ENCODE measurements around the gene ZBTB45. TPM values are rescaled to one million over a fixed set of nuclear protein-coding genes. Genes with fewer than 3 reads are reported as not detected.

The ZBTB45 gene
- total and polyA plus RNA-seq, 9 of the 15 experiments (the other 6 are each of a cell fraction or from before 2014, with no cell fraction given): 0.08 to 16.1 (median 1.8) TPM

DNA sequence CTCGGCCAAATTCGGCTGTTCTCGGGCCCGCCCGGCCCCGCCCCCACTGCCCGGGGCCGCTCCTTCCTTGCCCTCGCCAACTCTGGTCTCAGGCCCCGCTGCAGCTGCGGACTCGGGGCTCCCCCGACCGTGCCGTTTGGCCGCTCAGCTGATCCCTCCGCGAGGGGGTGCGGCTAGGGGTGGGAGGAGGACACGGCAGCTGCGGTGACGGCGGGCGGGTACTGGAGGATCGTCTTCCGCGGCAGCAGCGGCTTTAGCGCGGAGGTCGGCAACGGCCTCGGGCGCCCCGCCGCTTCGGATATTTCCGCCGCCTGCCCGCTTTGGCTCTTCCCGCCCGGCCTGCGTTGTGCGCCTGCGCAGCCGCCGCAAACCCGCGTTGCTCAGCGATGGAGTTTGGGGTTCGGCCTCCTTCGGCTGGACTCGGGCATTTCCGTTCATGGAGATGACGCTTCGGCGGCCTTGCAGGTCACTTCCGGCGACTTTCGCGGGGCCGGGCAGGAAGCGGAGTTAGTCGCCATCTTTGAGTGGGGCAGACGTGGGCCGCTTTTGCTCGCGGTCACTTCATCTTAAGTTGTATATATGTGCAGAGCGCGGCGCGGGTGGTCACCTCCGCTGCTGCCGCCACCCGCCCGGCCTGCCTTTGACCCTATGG lies 39.1 kb upstream of the ZBTB45 start (continued):
- TF ChIP-seq, protein P1, sequence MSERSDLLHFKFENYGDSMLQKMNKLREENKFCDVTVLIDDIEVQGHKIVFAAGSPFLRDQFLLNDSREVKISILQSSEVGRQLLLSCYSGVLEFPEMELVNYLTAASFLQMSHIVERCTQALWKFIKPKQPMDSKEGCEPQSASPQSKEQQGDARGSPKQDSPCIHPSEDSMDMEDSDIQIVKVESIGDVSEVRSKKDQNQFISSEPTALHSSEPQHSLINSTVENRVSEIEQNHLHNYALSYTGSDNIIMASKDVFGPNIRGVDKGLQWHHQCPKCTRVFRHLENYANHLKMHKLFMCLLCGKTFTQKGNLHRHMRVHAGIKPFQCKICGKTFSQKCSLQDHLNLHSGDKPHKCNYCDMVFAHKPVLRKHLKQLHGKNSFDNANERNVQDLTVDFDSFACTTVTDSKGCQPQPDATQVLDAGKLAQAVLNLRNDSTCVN (CRISPR knock-in tag; IDR thresholded peaks at IDR 0.05): no peak
- TF ChIP-seq ZBED1 (IDR thresholded peaks at IDR 0.05) (no peak), PTRF (tag; IDR thresholded peaks at IDR 0.05) (no peak), CSDE1 (IDR thresholded peaks at IDR 0.05) (no peak), MAFF (IDR thresholded peaks at IDR 0.05; ENCODE audit: low read length) (no peak), U2AF1 (optimal IDR thresholded peaks at IDR 0.05; ENCODE audit: low read depth, low read length) (peak; percentile 56), DPF2 (IDR thresholded peaks at IDR 0.05) (no peak), ZNF197 (CRISPR knock-in tag; IDR thresholded peaks at IDR 0.05; ENCODE audit: low read depth) (no peak), ZNF282 (CRISPR knock-in tag; IDR thresholded peaks at IDR 0.05) (no peak), KLF13 (tag; IDR thresholded peaks at IDR 0.05; ENCODE audit: borderline replicate concordance, low read depth) (no peak), NFIX (CRISPR knock-in tag; IDR thresholded peaks at IDR 0.05; ENCODE audit: low read depth) (no peak), HLTF (IDR thresholded peaks at IDR 0.05) (no peak), CGGBP1 (CRISPR knock-in tag; IDR thresholded peaks at IDR 0.05) (no peak), GTF3C2 (IDR thresholded peaks at IDR 0.05; ENCODE audit: borderline replicate concordance, extremely low read depth, insufficient read length) (no peak), TARDBP (IDR thresholded peaks at IDR 0.05) (no peak), POLR2H (tag; IDR thresholded peaks at IDR 0.05; ENCODE audit: low read depth) (no peak), PHF21A (IDR thresholded peaks at IDR 0.05; ENCODE audit: borderline replicate concordance, low read depth) (no peak), RBM39 (optimal IDR thresholded peaks at IDR 0.05; ENCODE audit: low read depth, low read length) (no peak), ZNF408 (CRISPR knock-in tag; IDR thresholded peaks at IDR 0.05; ENCODE audit: low read depth) (no peak), DEAF1 (CRISPR knock-in tag; IDR thresholded peaks at IDR 0.05) (peak; percentile 100), ZNF217 (CRISPR knock-in tag; IDR thresholded peaks at IDR 0.05) (no peak), ZFX (CRISPR knock-in tag; IDR thresholded peaks at IDR 0.05) (peak; percentile 74), ZNF511 (CRISPR knock-in tag; IDR thresholded peaks at IDR 0.05) (no peak; the same call in 1 of the 2 replicates)

Measured in K562 (cell line).